ENCODE data around the gene LRRC49.
"Not testable (repeated sequence)": the region's sequence is repeated elsewhere in the genome, so short reads cannot be mapped to it uniquely, and the experiment has no call there.

LRRC49 gene

DNA sequence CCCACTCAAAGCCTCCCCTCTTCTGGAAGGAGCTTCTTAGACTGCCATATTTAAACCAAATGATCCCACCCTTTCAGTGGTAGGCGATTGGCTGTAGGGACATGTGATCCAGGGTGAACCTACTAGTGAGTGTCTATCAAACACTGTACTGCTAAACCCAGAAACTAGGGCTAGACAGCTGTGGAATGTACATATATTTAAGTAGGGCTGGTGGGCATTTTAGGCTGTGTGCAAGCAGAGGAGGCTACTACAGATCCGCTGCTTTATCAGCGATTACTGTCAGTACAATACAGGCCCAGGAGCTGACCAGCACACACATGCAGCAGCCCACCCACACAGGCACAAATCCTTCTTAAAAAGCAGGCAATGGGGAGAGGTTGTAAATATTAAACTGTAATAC lies 23.3 kb upstream of the LRRC49 start:
- no peak for DNase-seq

DNA sequence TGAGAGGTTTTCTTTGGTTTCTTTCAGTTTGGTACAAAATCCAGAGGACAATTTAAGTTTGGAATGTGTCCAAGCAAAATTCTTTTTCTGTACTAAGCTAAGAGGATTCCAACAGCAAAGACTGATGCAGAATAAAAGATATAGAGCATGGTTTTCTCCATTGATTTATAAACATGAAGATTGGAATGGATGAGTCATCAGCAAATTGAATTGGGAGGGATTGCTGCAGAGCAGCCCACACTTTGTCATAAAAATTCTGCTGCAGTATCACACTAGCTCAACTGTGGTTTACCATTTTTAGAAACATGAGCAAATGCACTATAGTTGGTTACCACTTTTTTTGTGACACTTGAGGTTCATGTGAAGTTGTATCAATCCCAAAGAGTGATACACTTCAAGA lies 22.6 kb upstream of the LRRC49 start:
- DNase-seq = no peak

DNA sequence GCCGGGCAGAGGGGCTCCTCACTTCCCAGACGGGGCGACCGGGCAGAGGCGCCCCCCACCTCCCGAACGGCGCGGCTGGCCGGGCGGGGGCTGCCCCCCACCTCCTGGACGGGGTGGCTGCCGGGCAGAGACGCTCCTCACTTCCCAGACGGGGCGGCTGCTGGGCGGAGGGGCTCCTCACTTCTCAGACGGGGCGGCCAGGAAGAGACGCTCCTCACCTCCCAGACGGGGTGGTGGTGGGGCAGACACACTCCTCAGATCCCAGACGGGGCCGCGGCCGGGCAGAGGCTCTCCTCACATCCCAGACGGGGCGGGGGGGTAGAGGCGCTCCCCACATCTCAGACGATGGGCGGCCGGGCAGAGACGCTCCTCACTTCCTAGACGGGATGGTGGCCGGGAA lies 21.1 kb upstream of the LRRC49 start:
- DNase-seq = not testable (repeated sequence)

DNA sequence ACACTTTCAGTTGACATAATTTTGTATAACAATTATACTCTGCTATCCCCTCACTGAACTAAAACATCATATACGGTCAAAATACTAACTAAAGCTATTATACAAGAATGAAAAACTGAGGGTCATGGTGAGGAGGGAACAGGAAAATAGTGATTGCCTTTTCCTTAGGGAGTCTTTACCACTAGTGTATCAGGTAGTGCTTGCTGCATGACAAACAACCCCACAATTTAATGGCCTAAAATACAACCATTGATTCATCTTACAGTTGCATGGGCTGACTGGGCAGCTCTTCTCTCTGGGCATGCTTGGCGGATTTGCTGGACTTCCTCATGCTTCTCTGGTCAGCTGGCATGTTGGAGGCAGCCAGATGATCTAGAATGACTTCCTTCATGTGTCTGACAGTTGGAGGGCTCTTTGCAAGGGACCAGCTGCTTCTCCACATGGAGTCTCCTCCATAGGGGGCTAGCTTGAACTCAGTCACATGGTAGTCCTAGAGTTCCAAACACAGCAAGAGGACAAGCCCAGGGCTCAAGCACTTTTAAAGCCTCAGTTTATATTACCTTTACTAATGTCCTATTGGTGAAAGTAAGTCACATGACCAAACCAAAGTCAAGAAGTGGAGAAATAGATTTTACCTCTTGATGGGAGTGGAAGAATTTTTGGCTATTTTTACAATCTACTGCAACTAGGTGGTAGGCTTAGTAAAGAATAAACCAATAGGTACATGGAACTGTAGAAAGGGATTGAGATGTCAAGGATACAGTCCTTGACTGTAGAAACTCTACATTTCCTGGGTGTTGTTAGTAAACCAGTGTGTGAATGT lies 19.2 kb upstream of the LRRC49 start:
- DNase-seq = no peak

DNA sequence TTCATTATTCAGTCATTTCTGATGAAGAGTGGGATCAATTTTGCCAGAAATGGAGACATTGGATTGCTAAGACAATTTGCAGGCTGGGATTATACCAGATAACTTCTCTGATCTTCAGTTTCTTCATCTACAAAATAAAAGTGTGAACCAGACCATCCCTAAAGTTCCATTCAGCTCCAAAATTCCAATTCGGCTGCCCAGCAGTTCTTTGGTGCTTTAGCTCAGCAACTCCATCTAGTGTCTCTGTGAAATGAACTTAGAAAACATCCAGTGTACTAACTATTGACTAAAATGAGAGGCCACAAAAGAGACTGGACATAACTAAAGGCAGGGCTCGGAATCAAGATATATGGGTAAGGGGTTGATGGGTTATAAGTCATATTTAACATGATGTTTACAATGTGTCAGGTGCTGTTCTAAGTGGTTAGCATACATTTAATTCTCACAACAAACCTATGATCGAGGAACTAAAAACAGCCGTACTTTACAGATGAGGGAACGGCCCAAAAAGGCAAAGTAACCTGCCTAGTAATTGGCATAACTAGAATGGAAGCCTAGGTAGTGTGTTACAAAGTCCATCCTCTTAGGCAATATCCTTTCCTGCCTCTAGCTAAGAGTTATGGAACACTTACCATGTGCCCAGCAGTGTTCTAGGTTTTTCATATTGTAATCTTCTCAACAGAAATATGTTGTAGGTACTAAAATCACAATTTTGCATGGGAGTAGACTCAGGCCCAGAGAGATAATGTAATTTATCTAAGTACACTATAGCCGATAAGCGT lies 17.4 kb upstream of the LRRC49 start:
- DNase-seq = no peak

DNA sequence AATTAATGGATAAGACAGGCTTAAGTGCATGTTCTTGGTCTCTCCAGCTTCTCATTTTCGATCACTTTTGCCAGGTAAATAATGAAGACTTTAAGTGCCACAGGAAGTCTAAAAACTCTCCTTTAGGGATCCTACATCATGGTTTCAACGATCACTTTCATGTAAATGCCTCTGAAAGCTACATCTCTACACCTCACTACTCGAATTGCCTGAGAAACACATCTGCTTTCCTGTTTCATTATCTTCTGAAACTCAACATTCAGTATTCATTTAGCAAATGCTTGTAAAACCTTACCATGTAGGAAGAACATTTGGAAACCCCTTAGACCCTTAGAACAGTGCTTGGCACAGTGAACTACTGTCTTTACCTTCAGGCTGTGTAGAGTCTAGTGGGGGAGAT lies 16.6 kb upstream of the LRRC49 start:
- DNase-seq = no peak

DNA sequence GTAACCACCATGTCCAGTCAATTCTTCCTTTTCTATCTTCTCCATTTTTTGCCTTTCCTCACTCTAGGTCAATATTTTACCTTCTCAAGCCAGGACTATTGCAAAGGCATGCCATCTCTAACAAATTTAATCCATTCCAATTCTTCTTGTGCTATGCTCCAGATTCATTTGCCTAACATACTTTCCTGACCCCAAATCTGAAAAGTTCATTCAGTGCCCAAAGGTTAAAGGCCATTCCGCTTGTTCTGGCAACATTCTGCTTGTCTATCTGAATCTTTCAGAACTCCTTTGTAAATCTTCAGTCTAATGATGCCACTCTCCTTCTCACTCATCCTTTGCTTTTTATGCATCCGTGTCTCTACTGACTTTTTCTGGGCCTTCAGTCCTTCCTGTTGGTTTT lies 15.9 kb upstream of the LRRC49 start:
- no peak for DNase-seq

DNA sequence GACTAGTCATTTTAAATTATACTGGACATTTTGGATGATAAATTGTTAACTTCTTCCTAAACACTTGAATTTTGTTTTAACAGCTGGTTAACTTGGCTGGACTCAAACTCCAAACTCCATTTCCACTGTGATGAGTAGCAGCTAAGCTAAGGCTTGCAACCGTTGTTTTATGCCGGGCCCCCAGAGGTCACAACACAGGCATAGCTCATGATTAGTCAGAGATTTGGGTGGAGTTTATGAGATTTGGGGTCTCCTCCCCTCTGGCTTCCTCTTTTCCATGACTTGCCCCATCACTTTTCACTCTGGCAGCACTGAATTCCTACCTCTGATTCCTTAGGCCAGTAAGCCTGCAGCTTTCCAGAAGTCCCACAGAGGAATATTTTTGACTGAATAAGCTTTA lies 13.2 kb upstream of the LRRC49 start:
- DNase-seq = no peak

DNA sequence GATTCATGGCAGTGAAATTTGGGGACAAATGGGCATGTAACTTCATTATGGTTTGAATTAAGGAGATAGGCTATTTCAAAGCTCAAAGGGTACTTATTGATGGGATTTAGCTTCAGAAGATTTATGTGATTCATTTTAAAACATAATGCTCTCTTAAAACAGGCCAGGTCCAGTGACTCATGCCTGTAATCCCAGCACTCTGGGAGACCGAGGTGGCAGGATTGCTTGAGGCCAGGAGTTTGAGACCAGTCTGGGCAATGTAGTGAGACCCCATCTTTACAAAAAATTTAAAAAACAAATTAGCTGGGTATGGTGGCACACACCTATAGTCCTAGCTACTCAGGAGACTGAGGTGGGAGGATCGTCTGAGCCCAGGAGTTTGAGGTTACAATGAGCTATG lies 11.8 kb upstream of the LRRC49 start:
- no peak for DNase-seq

DNA sequence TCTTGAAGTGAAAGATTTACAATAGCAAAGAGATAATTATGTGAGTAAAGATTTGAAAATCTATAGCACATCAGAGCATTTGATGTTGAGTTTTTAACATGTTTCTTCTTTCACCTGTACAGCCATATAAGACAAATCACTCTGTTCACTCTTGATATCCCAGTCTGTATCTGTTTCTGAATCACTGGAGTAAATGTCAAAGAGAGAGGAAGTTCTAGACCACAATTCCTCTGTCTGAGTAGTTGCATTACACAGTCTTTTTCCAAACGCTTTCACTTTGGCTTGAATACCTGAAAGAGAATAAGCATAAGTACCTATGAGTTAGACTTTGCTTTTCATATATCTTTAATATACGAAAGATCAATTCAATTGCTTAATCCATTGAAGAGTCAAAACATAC lies 10.3 kb upstream of the LRRC49 start:
- no peak for DNase-seq

DNA sequence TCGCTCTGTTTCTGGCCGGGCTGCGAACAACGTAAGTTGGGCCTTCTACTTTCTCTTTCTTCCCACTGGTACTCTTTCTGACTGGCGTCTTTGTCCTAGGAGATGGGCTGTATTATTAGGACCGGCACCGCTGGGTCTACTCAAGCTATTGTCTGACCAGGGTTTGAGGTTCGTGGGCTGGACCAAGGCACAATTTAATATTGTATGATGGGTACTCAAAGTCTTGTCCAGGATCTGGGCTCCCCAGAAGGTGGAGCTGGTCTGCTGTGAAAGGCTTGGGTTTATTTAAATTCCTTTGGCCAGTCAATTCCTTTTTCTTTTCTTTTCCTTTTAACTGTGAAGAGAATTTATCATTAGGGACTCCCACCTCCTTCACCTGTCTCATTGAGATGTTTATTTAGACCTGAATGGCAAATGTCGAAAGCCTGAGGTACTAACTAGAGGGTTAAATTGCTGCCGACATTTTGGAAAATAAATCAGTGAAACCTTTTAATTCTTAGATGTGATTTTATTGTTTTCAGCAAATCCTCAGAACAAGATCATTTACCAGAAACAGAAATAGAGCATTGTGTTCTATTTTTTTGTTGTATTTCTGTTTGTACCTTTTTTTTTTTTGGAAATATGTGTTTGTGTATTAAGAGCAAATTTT lies 410 bp downstream of the LRRC49 start:
- DNase-seq = peak; percentile 9

DNA sequence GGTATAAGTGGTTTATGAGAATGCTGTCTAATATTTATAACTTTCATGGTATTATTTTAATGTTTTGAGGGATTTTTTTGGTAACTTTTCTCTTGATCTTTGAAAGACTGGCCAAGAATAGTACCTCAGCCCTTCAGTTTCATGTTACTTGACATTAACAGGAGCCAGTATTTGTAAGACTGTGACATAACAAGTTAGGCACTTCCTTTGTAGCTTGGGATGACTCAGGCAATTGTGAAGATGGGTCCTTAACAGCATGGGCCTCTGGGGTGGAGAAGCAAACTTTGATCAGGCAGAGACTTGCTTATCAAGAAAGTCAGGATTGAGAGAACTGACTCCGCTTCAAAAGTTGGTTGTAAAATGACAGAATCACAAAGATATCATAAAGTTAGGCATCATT lies 9.5 kb downstream of the LRRC49 start:
- DNase-seq = no peak

DNA sequence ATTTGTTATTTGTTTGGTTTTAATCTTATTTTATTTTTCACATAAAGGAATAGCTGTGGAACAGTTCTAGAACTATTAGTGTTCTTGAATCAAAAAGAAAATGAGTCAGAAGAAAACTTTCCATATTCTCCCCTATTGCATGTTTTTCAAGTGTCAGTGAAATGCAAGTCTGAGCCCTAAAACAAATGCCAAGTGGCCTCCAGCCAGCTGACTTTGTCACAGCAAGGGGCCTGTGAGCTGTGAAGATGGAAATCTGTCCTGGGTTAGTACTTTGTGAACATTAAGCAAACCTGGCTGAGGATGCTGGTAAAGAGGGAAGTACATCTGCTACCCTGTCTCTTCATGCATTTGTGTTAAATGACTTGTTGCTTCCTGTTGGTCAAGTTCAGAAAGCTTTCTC lies 14.2 kb downstream of the LRRC49 start:
- no peak for DNase-seq

DNA sequence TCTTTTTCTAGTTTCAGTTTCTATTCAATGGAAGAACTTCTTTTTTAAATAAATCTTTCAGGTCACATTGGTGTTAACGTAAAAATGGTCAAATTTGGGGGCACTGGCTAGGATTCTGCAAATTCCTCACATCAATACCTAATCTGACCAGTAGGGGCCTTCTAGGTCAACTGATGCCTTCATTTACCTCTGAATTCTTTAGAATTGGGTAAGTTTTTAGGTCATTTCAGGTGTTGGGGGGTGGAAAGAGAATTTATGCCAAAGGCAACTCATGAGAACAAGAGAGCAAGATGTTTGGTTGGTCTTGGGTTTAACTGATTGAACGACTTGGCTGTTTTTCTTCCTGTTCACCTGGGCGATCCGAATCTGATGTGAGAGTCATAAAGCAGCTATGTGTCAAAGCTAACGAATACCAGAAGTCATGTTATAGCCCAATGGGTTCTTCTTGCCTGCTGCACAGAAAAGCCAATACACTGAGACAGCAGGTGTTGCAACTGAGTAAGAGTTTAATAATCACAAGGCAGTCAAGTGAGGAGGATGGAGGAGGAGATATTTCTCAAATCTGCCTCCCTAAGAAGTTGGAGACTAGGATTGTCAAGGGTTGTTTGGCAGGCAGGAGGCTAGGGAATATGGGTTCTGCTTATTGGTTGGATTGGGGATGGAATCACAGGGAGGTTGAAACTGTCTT lies 15.3 kb downstream of the LRRC49 start:
- DNase-seq = no peak

DNA sequence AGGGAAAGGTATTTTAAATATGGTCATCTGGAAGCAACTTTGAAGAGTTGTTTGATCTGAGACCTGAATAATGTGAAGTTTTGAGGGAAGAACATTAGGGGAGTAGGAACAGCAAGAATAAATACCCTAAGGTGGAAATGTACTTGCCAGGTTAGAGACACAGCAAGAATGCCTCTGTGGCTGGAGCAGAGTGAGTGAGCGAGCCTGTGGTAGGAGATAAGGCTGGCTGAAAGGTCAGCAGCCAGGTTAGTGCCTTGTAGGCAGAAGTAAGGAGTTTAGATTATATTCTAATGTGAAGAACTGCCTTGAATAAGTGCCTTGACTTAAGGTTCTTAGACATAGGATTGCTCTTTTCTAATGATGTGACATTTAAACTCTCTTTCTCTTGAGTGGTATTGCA lies 18.3 kb downstream of the LRRC49 start:
- no peak for DNase-seq

DNA sequence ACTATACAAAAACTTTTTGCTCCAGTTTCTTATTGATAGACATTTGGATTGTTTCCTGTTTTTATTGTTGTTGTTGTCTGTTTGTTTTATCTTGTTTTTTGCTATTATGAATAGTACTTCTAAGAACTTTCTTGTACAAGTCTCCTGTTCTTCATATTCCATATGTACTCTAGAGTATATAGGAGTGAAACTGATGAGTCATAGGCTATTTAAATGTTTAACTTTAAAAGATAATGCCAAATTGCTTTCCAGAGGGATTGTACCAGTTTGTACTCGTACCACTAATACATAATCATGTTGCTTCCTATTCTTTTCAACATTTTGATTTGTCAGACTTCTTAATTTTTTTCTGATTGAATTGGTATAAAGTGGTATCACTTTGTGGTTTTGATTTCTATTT lies 19.6 kb downstream of the LRRC49 start:
- no peak for DNase-seq

DNA sequence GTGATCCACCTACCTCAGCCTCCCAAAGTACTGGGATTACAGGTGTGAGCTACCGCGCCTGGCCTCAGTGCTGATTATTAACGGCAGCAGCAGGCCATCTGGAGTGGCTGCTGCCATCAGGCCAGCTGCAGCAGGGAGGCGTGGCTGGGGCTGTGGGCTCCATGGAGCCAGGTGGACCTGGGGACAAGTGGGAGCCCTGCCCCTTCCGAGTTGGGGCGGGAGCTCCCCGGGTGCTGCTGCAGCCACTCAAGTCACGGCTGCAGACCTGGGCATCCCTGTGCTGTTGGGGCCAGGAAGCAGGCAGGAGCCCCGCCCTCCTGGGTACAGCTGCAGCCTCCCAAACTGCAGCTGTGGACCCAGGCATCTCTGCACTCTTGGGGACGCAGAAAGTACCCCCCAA lies 23.9 kb downstream of the LRRC49 start:
- no peak for DNase-seq

DNA sequence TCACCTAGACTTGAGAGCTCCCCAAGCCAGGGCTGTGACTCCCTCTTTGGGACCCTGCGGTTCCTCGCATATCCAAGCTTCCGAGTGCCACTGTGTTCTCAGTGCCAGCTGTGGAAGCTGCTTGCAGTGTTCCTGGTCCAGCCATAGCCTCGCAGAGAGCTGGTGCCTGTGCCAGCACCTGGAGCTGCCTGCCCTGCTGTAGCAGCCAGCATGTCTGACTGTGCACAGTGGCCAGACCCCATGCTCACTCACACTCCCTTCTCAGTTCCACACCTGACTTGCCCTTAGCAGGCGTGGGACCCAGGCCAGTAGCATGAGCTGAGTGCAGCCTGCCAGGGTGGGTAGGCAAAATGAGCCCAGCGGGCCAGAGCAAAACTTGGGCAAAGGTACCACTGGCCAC lies 25.3 kb downstream of the LRRC49 start:
- no peak for DNase-seq

DNA sequence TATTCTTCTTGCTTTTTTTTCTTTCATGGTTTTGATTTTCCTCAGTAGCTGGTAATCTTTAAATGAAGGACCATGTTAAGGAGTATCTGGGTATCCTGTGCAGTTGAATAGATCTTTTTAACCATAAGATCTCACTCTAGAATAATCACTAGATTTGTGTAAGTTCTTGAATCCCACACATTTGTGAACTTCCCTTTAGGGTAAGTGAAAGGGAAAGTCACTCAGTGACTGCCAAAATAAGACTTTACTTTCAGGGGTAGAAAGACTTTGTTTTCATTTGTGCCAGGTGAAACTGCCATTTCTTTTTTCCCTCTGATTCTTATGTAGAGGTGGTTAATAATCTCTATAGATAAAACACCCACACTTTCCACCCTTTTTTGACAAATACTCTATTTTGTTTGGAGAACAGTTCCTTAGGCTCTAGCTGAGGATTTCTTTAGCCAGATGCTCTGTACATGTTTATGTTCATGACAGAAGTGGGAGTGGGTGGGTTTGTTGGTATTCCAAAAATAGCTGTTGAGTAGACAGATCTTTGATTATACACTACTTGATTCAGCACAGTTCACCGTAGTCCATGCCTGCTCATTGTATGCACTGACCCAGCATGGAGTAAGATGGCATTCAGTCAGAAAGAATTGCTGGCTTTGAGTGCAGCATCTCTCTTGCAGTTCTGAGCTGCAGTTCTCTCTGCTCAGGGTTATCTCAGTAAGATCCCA lies 28.5 kb downstream of the LRRC49 start:
- no peak for DNase-seq

DNA sequence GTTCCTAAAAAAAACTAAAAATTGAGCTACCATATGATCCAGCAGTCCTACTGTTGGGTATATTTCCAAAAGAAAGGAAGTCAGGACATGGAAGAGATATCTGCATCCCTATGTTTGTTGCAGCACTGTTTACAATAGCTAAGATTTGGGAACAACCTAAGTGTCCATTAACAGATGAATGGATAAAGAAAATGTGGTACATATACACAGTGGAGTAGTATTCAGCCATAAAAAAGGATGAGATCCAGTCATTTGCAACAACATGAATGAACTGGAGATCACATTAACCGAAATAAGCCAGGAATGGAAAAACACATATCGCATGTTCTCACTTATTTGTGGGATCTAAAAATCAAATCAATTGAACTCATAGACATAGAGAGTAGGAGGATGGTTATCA lies 29.5 kb downstream of the LRRC49 start:
- DNase-seq = no peak

DNA sequence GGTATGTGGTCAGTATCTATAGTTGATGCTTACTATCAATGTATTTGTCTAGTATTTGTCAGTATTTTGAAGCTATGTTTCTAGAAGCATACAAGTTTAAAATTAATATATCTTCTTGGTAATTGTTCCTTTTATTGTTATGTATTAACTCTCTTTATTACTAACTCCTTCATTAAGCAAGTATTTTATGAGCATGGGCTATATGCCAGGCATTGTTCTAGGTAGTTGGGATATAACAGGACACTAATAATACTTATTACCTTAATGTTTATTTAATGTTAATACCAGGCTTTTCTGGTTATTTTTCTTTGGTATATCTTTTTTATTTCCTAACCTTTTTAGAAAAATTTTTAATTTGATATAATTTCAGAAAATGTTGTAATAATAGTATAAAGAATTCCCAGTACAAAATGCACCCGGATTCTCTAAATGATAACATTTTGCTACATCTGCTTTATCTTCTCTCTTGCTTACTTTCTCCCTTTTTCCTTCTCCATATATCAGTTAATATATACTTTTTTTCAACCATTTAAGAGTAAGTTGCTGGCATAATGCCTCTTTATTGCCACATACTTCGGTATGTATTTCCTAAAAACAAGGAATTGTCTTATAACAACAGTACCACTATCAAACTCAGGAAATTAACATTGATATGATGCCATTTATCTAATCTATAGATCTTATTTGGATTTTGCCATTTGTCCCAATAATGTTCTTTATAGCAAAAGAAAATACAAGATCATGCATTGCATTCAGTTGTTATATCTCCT lies 30.9 kb downstream of the LRRC49 start:
- no peak for DNase-seq

DNA sequence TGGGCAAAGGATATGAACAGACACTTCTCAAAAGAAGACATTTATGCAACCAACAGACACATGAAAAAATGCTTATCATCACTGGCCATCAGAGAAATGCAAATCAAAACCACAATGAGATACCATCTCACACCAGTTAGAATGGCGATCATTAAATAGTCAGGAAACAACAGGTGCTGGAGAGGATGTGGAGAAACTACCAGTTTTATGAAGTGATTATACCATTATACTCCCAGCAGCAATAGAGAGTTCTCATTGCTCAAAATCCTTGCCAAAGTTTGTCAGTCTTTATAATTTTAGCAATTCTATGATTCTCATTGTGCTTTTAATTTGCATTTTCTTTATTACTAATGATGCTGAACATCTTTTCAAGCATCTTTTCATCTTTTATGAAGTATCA lies 34.3 kb downstream of the LRRC49 start:
- DNase-seq = not testable (repeated sequence)

All from NCI-H2029 (cell line).